ENCODE measurements around the gene ATP8B3. TPM values are rescaled to one million over a fixed set of nuclear protein-coding genes. Genes with fewer than 3 reads are reported as not detected.

The ATP8B3 gene
- total and polyA plus RNA-seq, 2 of the 13 experiments (the other 11 are each of a cell fraction or from before 2014, with no cell fraction given): 2.6 to 5.9 TPM

- H4K20me1 ChIP-seq (ENCODE audit: insufficient read depth, low read length): peaks cover 55% of the 10 kb centered on the region
- ATAC-seq: no peak
- H2AFZ ChIP-seq (ENCODE audit: low read length): no peak overlapping the region
- H3K27ac ChIP-seq (ENCODE audit: extremely low read length, insufficient read depth, low read length): no peak overlapping the region
- no peaks in the 10 kb centered on the region for H3K9me3 ChIP-seq (ENCODE audit: low read length)
- 0 out of 5 replicates have a peak, but pooled peaks cover 2 to 3% of the 10 kb centered on the region in 2 experiments for H3K36me3 ChIP-seq (replicated peaks in 1 of 2; ENCODE audit: control insufficient read depth in 1 of 2, insufficient read depth in 2 of 2, low read length in 2 of 2)
- no CpG with 5 or more reads among the region's 6 CpGs for WGBS (ENCODE audit: low lambda C conversion rate)
- H3K9ac ChIP-seq (ENCODE audit: insufficient read depth, low read depth, low read length): no peak overlapping the region
- H3K4me2 ChIP-seq (ENCODE audit: low read depth, low read length): no peak overlapping the region
- DNase-seq (ENCODE audit: low spot score): no peak
- H3K4me3 ChIP-seq (replicated peaks in 1 of 3; ENCODE audit: insufficient read depth in 1 of 3, low read depth in 2 of 3, low read length in 3 of 3): no peak overlapping the region
- no TSS peak for BruUV-seq (replicated peaks)
- peaks cover 49% of the 10 kb centered on the region for H3K79me2 ChIP-seq (ENCODE audit: insufficient read depth, low read length)
- H3K27me3 ChIP-seq (ENCODE audit: control insufficient read depth in 1 of 2, insufficient read depth in 2 of 2, low read length in 2 of 2): no peaks in the 10 kb centered on the region; a peak in 1 of 5 replicates
- CTCF ChIA-PET (ENCODE audit: low intra/inter-chr PET ratio, low total read pairs): no interaction called here
- intact Hi-C loops (cut with micrococcal nuclease; ENCODE audit: unreplicated experiment): no loop called here
- in situ Hi-C loops (cut with HindIII; ENCODE audit: extremely low pct_ligation_motif_present, low pct_unique_long_range_greater_than_20kb): no loop called here
- FAIRE-seq: no peak
- H3K4me1 ChIP-seq (ENCODE audit: insufficient read depth, low read length): peaks cover 52% of the 10 kb centered on the region
- POLR2A ChIA-PET: interaction anchor here (1.2 kb wide), 1 partner anchor 366 kb away, joined by 4 read pairs; no protein-coding TSS in a partner anchor
- TF ChIP-seq HOMEZ (CRISPR knock-in tag; IDR thresholded peaks at IDR 0.05; ENCODE audit: low read depth) (no peak), KIAA2018 (CRISPR knock-in tag; IDR thresholded peaks at IDR 0.05; ENCODE audit: borderline replicate concordance) (no peak), ZNF83 (CRISPR knock-in tag; IDR thresholded peaks at IDR 0.05; ENCODE audit: borderline replicate concordance) (no peak), NR2F2 (IDR thresholded peaks at IDR 0.05; ENCODE audit: borderline replicate concordance, low read depth) (no peak), EEA1 (CRISPR knock-in tag; IDR thresholded peaks at IDR 0.05; ENCODE audit: borderline replicate concordance) (no peak), ZNF383 (CRISPR knock-in tag; IDR thresholded peaks at IDR 0.05; ENCODE audit: borderline replicate concordance) (no peak), ATF7-NPFF (CRISPR knock-in tag; IDR thresholded peaks at IDR 0.05; ENCODE audit: low read depth) (no peak), MXD1 (CRISPR knock-in tag; IDR thresholded peaks at IDR 0.05) (no peak), KLF11 (CRISPR knock-in tag; IDR thresholded peaks at IDR 0.05) (no peak)
Measured at GRCh38 chr19:1856345-1856697, 44.2 kb upstream of the ATP8B3 start.
